IPS-11a (cell line): ENCODE measurements around the gene CACTIN.
"Not testable (repeated sequence)": the region's sequence is repeated elsewhere in the genome, so short reads cannot be mapped to it uniquely, and the experiment has no call there.

Experiments
- H3K4me3 ChIP-seq: one replicate; pipeline ENCODE4 v1.5.1; 2013; ENCODE audit warnings: low read depth, low read length, control low read depth

The CACTIN gene

DNA sequence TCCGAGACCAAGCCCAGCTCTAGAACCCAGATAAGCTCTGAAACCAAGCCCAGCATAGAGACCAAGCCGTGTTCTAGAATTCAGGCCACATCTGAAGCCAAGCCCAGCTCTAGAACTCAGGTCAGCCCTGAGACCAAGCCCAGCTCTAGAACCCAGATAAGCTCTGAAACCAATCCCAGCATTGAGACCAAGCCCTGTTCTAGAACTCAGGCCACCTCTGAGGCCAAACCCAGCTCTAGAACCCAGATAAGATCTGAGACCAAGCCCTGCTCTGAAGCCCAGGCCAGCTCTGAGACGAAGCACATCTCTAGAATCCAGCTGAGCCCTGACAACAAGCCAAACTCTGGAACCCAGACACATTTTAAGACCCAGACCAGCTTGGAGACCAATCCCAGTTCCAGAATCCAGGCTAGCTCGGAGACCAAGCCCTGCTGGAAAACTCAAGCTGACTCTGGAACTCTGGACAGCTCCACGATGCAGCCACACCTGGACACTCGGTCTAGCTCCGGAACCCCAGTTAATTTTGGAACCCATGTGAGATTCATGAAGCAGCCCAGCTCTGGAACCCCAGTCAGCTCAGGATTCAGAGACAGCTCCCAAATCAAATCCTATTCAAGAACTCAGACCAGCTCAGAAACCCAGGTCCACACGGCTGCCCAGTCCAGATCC, 35.5 kb downstream of the CACTIN start:
- H3K4me3 ChIP-seq, result no peak overlapping the region

- no peak overlapping the region for H3K4me3 ChIP-seq
These were observed 36.6 kb downstream of the CACTIN start for GRCh38 chr19:3589949-3590348.

DNA sequence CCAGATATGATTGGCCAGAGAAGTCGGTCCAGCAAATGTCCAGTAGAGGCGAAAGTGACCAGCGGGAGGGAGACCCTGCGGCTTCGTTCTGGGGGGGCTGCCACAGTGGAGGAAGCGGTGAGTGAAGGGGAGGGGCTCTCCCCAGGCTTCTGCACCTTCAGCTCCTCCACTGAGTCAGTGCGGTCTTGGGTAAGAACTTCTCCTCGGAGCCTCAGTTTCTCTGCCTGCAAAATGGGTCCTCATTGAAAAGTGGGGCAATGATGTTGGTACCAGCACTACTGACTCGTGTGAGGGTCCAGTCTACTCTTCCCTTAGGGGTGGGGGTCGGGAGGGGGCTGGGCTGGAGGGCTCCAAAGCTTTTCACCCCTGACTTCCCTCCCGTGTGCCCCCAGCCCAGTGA, 37.2 kb downstream of the CACTIN start:
- H3K4me3 ChIP-seq, result no peak overlapping the region

- H3K4me3 ChIP-seq, result no peak overlapping the region
These were observed 39.8 kb downstream of the CACTIN start for GRCh38 chr19:3586707-3587346.

- no peak overlapping the region for H3K4me3 ChIP-seq
These were observed 40.4 kb downstream of the CACTIN start for GRCh38 chr19:3586127-3586626.

DNA sequence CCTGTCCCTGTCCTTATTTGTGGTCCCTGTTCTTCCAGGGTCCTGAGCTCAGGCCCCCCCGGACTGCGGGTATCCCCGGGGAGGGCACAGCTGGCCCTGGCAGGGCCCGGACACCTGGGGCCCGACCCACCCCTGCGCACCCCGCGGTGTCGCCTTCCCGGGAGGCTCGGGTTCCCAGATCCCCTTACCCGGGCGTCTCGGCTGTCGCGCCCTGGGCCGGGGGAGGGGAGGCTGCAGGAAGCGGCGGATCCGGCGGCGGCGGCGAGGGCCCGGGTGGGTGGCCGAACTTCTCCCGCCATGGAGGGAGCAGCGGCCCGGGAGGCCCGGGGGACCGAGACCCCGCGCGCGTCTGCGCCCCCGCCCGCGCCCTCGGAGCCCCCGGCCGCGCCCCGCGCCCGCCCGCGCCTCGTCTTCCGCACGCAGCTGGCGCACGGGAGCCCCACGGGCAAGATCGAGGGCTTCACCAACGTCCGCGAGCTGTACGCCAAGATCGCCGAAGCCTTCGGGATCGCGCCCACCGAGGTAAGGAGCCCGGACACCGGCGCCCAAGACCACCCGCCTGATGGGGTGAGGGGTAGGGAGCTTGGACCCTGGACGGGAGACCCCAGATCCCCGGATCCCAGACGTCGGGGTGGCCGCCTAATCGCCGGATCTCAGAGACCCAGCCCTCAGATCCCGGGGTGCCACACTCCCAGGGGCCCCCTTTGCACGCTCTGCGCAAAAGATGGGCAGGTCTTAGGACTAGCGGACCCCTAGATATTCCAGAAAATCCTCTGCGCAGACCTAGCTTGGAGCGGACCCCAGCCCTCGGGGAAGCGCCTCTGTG, 41.1 kb downstream of the CACTIN start, which contains the start of gene GIPC3:
GIPC3 (plus strand) TSS at position 178 of the 826 bp plus-strand sequence; CDS start at position 298, 120 bp downstream.
- peak within 1 kb of the TSS; percentile 20 for H3K4me3 ChIP-seq

DNA sequence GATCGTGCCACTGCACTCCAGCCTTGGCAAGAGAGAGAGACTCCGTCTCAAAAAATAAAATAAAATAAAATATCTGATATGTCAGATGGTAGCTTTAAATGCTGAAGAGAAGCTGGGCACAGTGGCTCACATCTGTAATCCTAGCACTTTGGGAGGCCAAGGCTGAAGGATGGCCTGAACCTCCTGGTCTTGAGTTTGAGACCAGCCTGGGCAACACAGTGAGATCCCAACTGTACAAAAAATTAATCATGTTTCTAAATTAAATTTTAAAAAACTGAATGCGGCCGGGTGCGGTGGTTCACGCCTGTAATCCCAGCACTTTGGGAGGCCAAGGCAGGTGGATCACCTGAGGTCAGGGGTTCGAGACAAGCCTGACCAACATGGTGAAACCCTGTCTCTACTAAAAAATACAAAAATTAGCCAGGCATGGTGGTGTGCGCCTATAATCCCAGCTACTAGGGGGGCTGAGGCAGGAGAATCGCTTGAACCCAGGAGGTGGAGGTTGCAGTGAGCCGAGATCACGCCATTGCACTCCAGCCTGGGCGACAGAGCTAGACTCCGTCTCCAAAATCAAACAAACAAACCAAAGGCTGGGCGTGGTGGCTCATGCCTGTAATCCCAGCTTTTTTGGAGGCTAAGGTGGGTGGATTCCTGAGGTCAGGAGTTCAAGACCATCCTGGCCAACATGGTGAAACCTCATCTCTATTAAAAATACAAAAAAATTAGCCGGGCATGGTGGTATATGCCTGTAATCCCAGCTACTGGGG, 42.4 kb downstream of the CACTIN start:
- H3K4me3 ChIP-seq, result not testable (repeated sequence)

GRCh38 chr19:3581792-3582191, 44.8 kb downstream of the CACTIN start:
- not testable (repeated sequence) for H3K4me3 ChIP-seq

GRCh38 chr19:3580156-3580934, 46.2 kb downstream of the CACTIN start:
- H3K4me3 ChIP-seq, result no peak overlapping the region

DNA sequence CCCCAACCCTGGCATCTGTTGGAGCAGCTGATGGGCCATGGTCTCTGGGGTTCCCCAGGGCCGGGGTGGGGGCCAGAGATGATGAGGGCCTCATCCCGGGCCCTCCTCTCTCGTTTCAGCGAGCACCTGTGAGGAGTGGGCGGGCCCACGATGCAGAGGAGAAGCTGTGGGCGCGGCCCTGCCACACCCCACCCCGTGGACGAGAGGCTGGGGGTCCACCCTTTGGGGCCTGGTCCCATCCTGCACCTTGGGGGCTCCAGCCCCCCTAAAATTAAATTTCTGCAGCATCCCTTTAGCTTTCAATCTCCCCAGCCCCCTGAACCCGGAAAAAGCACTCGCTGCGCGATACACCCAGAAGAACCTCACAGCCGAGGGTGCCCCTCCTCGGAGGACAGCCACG, 48.2 kb downstream of the CACTIN start:
- no peak overlapping the region for H3K4me3 ChIP-seq

GRCh38 chr19:3577723-3578344, 48.8 kb downstream of the CACTIN start:
- H3K4me3 ChIP-seq, result peak overlapping the region; percentile 30

DNA sequence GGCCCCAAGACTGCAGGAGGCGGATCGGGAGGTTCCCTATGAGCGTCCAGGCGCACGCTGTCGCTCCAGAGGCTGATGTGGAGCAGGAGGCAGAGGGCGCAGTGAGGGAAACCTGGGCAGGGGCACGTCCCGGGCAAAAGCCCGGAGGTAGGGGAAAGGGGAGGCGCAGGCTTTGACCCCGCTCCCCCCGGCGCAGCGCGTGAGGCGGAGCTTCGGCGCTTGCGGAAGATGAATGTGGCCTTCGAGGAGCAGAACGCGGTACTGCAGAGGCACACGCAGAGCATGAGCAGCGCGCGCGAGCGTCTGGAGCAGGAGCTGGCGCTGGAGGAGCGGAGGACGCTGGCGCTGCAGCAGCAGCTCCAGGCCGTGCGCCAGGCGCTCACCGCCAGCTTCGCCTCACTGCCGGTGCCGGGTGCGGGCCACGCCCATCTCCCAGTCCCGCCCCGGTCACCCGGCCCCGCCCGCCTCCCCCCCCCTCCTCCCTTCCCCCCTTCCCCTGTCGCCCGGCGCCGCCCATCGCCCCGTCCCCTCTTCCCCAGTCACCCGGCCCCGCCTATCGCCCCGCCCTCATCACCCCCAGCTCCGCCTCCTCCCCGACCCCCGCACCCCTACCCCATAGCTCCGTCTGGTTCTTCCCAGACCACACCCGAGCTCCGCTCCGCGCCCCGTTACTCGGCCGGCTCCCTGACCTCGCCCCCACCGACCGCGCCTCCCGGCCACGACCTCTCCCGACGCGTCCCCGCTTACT, 49.7 kb downstream of the CACTIN start:
- H3K4me3 ChIP-seq, result peak overlapping the region; percentile 51

GRCh38 chr19:3575949-3576673, 50.5 kb downstream of the CACTIN start:
- peak overlapping the region; percentile 51 for H3K4me3 ChIP-seq

DNA sequence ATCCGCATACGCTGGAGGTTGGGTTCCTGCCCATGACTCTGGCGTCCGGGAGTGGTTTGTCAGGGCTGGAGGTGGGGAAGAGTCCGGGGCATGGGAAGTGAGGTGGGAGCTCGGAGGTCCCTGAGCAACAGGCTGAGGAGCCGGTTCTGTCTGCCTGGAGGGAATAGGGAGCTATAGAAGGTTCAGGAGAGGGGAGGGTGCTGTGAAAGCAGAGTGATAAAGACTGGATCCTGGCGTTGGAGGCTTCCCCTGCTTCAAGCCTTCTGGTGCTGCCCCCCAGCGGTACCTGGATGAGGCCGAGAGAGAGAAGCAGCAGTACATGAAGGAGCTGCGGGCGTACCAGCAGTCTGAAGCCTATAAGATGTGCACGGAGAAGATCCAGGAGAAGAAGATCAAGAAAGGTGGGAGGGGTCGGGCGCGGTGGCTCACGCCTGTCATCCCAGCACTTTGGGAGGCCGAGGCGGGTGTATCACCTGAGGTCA, 51.3 kb downstream of the CACTIN start:
- no peak overlapping the region for H3K4me3 ChIP-seq

GRCh38 chr19:3573858-3574637, 52.5 kb downstream of the CACTIN start:
- H3K4me3 ChIP-seq, result peak overlapping the region; percentile 81

DNA sequence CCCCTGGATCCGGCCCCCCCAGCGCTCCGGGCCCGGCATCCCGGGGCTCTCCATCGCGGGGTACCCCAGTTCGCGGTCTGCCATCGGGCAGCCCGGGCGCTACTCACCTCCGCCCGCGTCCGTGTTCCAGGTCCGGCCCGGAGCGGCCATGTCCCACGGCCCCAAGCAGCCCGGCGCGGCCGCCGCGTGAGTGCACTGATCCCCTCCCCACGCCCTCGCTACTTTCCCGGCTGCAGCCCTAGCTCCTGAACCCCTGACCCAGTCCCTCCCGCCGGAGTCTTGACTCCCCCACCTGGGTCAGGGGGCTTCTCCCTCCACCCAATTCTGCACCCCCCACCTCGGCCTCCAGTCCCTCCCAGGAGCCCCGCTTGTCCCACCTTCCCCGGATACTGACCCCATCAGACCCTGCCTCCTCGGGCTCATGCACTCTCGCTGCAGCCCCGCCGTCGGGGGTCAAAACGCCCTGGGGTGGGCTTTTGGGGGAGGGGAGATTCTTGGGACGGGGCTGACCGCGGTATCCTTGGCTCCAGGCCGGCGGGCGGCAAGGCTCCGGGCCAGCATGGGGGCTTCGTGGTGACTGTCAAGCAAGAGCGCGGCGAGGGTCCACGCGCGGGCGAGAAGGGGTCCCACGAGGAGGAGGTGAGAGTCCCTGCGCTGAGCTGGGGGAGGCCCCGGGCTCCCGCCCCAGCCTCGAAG, 53.3 kb downstream of the CACTIN start:
- peak overlapping the region; percentile 81 for H3K4me3 ChIP-seq

DNA sequence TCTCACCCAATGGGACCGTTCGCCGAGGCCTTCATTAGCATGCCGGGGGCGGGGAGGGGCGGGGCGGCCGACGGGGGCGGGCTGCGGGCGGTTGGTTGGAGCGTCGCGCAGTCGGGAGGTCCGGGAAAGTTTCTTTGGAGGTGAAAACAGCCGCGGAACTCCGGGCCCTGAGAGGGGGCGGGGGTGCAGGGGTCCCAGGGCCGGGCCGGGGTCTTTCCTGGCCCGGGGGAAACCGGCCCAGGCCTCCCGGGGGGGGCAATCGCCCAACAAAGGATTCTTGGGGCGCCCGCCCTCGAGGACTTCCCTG, 53.8 kb downstream of the CACTIN start, which contains the start of gene HMG20B:
HMG20B (plus strand) TSS at position 90 of the 307 bp plus-strand sequence. CDS start 366 bp downstream, outside the sequence.
- peak within 1 kb of the TSS; percentile 81 for H3K4me3 ChIP-seq
